HG03469 (cell line): ENCODE data around the gene RERG.
A peak's percentile ranks its signal among the peaks of the same experiment; 100 is the strongest.

Experiments used
- ATAC-seq: cut with Tn5 transposase; IDR thresholded peaks from one replicate; pipeline ENCODE4 v1.9.1; 2021; ENCODE audit warnings: mild to moderate bottlenecking, moderate library complexity, moderate number of reproducible peaks; ENCODE audit not compliant: unreplicated experiment

The RERG gene

DNA sequence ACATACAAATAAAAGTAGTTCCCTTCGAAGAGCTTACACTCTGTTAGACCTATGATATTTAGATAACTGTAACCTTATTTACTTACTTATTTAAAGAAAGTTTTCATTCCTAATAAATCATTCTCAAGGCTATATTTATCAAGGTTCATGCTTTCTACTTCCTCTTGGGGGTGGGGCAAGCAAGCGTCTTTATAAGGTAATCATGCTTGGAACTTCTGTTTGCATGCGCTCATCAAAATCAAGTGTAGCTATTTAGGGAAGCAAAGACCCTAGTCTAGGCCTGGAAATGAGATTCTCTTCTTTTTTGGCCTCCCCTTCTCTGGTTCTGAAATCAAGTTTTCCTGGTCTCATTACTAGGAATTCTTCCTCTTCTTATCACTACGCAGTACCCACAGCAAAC lies 766 bp downstream of the RERG start:
- ATAC-seq: no peak

DNA sequence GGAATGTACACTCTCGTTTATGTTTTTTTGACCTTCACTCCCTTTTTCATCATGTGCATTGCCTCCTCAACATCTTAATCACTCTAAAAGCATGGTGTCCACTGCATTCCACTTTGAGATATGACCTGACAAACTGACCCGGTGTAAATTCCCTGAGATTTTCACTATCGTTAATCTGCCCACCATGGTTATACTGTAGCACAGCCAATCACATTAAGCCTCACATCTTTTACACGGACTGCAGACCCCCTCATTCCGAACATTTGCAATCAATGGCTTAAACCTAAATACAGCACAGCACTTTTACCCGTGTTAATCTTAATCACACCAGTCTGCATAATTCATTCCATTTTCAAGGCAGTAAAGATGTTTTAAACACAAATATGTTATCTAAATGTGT lies 2.4 kb downstream of the RERG start:
- ATAC-seq: no peak

DNA sequence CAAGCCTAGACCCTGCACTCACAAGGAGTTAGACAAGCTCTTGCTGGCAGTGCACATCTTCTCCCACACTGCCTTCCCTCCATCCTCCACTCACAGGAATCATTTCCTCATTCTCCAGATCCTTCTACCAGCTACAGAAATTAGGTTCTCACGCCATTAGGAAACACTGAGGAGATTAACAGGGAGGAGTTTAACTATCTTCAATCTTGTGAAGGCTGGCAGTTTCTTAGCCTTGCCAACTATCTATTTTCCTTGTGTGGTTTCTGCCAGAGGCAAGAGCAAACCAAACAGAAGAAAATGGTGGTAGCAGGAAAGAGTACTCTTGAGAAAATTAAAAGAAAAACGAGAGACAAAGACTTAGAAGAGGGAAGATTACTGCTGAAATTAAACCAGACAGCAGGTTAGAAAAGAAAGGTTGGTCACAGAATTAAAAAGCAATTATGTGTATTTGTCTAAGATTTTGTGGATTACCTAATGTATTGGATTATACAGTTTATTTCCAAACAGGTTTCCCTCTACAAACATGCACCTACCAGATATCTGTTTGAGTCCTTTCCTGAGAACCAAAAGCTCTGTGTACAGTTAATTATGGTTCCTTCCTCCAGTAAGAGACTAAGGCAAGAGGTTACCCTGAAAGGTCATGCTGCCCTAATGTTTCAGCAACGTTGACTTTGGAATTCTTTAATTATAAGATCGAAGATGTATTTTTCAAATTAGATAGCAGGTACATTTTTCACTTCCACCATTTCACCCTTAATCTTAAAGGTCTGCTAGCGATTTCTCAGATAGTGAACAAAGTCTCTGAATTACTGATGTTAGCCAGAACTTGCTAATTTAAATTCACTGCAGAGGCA lies 5.0 kb downstream of the RERG start:
- no peak for ATAC-seq

DNA sequence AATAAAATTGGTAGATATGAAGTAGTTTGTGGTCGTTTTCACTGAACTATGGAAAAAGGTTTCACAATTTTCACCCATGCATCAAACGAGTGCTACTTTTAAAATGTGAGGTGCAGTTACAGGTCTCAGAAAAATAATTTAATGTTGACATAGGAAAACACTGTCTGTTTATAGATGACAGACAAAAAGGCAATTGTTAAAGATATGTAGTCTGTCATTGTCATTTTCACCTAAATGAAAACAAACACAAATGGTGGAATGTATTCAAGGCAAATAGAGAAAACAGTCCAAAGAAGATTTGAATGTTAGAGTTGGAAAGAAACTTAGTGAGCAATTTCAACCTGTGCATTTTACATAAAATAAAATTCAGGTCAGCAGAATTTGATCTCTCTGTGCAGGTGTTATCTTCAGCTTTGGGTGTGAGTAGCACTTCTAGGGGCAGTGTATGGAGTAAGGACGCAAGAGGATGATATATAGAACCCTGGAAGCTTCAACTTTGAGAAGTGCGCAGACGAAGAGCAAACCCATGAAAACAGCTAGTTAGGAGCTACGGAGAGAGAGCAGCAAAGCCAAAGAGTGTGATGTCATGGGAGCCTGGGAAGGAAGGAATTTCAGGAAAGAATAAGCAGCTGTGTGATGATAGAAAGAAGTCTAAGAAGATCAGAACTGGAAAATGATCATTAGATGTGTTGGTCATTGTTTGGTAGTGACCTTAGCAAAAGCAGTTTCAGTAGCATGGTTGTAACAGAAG lies 6.2 kb downstream of the RERG start:
- no peak for ATAC-seq

DNA sequence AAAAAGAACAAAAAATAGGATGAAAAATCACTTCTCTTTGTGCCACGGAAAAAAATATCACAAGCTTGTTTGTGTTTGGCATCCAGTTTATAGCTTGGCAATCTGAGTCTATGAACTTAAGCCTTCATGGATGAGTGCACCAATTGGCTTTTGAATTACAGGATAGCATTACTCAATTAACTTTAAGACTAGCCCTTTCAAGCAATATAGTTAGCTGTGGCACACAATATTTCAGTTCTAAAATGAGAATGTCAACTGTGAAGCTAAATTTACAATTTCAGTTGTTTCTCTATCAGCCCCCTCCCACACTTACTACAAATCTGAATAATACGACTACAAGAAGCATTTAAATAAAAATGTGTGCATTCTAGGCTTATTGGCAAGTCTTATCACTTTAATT lies 8.3 kb downstream of the RERG start:
- ATAC-seq: no peak

DNA sequence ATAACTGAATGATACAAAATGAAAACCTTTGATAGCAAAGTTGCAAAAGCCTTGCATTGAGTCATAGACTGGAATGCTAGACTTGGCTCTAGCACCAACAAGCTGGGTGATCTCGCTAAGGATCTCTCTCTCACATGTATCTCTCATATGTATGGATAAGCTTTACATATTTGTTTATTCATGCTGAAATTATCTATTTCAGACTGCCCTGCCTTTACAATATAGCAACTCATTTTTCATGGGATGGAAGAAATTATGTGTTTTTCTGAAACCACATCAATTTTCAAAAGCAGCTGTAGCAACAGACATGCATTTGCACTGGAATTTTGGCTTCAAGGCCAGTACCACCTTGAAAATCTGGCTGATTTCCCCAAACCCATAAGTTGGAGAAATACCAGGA lies 11.4 kb downstream of the RERG start:
- no peak for ATAC-seq

DNA sequence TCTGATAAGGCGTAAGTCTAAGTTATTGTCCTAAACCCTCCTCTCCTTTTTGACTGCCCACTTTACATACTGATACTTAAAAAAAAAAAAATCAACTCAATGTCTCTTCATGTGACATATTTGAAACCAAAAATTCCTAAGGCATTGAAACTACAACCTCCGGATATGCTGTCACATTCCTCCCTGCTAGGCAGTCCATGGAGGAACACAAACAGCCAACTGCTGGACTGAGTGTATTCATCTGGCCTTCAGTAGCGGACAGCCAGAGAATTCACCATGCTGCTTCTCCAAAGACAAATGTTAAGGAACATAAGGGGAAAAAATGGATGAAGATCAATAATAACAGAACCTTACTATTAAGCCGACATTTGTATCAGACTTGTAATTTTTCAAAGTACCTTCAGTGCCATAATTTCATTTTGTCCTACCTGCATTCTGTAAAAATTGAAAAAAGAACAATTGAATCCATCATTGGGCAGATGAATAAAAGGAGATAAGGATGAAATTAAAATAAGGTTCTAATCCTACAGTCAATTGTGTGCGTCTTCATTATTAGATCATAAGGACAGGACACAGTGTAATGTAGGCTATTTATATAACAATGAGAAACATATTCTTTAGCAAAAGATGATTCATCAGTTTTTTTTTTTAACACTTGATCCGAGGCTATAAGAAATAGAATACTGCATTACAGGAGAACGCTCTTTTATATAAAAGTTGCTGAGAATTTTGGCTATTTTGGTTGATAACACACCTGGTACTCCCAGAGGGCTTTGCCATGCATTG lies 12.2 kb downstream of the RERG start:
- ATAC-seq: no peak

DNA sequence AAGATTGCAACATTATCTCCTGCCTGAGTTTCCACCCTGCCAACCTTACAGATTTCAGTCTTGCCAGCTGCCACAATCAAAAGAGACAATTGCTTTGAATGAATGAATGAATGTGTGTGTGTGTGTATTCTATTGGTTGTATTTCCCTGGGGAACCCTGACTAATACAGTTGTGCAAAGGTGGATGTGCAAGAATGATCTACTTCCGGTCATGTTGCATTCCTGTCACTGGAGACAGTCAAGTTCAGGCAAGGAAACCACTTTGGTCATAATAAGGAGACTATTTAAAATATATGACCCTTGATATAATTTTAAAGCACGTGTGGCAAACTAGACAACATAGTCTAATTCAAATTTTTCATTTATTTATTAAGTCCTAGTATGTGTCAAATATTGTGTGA lies 13.1 kb downstream of the RERG start:
- ATAC-seq: no peak

DNA sequence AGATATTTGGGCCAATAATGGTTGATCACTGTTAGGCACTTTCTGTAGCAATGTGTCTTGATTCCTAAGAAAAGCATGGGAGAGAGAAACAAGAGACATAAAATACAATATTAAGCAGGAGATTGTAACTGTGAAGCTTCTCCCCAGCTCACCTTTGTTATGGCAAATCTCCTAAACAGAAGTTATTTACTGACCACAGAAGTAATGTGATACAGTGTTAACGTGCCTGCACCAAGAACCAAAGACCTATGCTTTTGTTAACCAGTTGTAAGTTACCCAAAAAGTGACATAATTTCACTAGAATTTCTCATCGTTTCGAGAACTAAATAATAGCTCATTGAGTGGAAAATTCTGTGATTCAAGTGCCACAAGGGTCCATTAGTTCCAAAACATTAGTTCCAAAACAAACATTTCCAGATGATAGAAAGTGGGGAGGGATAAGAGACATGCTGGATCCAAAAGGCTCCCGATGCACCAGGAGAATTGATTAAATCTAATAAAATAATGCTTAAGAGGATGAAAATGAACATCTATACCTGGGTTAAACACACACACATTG lies 14.3 kb downstream of the RERG start:
- ATAC-seq: no peak

DNA sequence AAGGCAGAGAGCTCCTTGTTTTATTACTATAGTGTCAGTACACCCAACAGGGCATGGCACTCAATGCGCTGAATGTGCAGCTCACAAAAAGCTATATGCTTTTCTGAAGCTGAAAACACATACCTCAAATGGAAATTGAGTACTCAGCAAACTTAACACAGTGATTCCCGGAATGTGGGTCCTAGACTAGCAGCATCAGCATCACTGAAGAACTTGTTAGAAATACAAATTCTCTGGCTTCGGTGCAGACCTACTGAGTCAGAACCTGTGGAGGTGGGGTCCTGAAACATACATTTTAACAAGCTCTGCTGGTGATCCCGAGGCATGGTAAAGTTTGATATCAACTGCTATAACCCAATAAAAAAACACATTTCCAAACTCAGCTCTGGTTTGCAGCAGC lies 14.9 kb downstream of the RERG start:
- ATAC-seq: no peak

DNA sequence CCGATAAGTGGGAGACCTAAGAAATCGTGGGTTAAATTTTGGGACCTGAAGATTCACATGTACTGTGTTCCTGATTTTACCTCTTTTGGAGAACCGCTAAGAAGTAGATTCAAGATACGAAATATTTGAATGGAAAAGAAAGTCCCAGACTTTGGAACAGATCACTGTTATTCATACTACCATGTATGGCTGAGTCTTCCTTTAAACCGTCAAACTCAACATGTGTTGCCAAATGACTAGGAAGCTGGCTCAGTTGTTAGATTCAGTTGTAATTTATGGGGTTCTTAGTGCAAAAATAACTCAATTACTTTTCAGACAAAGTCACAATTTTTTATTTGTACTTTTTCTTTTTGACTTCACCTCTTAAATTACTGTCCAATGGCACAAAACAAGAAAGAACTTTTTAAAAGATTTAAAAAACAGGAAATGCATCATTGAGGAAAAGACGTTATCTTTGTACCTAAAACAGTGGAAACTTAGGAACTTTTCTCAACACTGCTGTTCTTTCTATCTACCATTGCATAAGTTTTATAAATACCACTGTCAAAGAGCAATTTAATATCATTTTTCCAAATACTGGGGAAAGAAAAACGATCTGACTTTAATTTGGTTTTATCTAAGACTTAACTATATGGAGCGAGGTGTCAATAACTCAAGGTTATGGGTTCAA lies 15.7 kb downstream of the RERG start:
- ATAC-seq: no peak

DNA sequence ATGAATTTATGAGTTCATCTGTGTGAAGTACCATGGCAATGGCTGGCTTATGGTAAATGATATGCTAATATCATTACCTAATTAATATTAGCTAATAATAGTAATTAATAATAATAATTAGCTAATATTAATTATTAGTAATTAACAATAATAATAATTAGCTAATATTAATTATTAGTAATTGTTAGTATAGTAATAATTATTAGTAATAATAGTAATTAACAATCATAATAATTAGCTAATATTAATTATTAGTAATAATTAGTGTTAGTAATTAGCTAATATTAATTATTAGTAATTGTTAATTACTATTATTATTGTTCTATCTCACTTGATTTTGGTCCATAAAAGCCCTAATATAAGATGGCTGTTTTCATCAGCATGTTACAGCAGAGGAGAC lies 19.8 kb downstream of the RERG start:
- ATAC-seq: no peak

DNA sequence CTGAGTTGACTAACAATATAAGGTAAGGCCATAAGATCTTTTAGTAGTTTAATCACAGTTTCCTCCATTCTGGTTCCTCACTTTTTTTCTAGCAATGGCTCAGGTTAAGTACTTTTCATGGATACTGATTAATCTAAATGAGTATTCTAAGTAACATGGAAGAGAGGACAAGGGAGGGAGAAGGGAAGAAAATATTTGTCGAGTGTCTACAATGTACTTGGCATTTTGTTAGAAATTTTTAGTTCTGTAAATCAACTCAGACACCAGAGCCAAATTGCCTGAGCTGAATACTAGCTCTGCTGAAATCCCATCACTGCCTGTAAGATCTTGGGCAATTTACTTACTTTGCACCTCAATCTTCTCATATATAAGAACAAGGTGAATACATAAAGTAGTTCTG lies 20.2 kb downstream of the RERG start:
- no peak for ATAC-seq

DNA sequence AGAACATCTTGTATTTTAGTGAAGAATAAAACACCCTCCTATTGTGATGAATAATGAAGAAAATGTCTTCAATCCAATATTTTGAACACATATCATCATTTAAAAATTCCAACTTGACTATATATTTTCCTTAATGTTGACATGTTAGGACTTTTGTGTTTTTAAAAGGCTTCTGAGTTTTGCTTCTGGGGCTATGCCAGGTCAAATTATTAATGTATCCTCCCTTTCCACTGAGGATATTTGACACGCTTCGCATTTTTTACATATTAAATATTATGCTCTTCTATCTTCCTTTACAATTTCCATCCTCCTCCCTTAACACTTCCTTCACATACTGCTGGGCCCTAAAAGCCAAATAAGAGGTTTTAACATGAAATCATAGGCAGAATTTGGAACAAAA lies 20.6 kb downstream of the RERG start:
- ATAC-seq: no peak

DNA sequence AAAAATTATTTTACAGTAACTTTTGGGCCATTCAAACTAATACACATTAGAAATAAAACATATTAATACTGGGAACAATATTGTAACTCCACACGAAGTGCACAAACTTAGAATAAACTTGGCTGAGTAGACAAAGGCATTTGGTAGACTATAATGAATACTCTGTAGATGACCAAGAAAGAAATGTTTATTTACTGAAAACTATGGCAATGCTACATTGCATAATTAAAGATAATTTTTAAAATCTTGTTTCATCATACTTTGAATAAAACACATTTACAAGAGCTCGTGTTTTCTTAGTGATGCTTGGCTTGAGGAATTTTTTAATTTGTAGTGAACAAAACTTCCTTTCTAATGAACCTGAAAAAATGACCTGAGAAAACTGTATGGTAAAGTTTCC lies 21.3 kb downstream of the RERG start:
- no peak for ATAC-seq

DNA sequence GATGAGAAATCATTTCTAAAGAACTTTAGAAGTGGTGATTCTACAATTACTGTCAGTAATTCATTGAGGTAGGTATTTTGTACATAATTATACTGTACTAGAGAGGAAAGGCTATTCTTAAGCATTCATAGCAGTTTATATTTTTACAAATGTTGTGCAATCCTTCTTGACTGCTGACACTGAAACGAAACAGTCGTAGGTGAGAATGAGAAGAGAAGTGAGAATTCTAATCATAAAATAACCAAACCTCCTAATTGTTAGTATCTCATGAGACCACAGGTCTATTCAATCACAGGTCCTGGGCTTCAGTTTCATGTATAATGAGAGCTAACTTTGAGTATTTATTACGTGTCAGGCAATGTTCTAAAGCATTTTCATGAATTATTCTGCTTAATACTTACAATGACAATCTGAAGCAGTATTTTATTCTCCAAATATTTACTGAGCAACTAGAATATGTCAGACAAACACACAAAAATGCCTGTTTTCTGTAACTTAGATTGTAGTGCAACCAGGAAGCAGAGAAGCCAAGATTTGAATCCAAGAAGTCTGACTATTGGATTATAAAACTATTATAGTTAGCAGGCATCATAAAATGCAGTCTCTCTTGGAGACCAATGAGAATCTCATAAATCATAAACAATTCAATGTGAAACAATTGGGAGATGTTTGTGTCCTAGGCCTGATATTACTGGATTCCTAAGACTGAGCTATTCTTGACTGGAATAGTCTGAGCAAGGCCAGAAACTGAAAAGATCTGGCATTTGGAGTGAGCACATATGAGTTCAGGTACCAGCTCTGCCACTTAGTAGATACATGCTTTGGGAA lies 24.3 kb downstream of the RERG start:
- ATAC-seq: peak; percentile 51

DNA sequence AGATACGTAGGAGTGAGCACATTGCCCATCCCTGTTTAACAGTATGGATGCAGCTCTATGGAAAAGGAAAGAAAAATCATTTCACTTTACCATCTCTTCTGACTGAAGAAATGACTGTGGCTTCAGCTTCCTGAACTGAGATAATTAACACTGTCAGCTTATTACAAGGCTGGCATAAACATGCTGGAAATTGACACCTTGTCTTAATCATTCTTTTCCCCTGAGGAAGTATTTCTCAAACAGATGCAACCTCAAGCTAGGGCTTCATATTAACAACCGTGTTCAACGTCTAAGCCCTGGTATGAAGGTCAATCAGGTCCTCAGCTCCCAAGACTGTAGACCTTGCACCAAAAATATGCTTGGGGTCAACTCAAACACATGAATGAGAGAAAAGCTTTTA lies 25.0 kb downstream of the RERG start:
- ATAC-seq: no peak

DNA sequence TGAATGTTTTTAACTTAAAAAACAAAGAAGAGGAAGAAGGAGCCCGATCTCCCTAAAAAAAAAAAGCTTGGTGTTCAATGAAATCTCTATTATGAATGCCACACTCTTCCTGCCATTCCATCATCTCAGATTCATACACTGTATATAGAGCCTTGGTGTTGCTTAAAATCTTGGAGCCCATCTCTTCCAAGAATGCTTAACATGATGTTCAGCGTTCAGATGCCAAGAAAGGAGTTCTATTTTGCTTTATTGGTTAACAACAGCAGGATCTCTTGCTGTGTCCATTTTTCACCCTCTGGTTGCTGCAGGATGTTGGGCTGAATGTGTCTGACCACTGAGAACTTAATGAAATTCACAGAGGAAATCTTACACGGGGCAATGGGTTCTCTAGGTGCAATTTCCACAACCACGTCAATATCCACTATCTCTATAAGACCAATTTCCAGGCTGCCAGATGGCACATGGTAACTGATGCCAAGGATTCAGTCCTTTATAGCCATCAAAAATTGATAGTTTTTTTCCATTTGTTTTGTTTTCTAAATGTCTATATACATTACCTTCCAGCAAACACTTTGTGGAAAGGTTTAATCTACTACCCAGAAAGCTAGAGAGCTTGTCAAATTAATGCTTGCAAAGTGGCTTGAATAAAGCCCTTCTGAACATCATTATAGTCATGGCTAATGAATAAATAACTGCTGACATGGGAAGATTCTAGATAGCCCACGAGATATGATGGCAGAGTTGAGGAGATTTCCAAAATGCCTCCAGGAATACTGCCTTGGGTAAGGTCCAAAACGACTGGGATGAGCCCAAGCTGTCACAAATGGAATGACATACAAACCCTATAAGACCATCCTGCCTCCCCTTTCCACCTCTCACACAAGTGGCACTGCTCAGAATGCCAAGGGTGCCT lies 26.5 kb downstream of the RERG start:
- ATAC-seq: no peak

DNA sequence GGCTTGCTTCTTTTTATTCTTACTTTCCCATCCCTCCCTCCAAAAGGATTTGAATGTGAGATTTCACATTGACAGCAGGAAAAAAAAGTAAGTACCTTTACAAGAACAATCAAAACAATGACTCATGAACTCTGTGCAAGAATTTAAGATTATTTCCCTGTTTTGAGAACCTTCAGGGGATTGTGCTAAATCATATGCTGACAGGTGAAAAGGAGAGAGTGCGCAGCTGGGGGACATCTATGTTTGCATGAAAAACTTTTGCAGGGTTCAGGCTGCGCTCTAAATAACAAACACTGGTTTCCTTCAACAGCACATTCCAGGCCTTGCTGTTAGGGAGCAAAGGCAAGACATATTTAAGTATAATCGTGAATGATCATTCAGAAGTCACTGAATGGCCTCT lies 27.3 kb downstream of the RERG start:
- ATAC-seq: no peak
